ENCODE results near the gene IDH3A.

Gene IDH3A

DNA sequence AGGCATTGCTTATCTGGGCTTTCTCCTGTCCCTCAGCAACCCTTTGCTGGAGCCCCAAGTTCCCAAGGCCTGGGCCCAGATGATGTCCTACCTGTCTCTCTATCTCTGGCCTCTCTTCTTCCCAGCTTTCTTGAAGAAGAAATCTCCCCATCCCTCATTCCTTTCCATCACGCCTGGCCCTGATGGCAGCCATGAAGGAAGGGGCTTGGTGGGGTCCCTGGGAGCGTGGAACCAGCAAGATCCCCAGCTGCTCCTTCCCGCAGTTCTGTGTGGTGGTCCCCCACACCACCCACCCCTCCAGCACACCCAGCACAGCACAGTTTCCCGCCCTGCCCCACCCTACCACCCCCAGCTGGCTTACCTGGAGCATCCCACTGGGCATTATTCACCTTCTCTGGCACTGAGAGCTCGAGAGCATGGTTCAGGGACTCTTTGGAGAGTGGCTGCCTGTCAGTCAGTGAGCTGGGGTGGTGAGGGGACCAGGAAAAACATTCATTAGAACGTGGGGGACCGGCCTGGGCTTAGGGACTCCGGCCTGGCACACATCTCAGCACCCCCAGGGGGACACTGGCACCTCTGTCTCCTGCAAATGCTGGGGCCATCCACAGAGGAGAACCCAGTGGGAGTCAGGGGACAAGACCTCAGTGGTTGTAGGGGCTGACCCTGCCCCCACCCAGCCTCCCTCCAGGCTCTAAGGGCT lies 58.6 kb downstream of the IDH3A start:
- DNase-seq (ENCODE audit: low read depth): no peak
- H3K4me3 ChIP-seq (ENCODE audit: low read depth, low read length): no peak overlapping the region
- TF ChIP-seq, protein P1, sequence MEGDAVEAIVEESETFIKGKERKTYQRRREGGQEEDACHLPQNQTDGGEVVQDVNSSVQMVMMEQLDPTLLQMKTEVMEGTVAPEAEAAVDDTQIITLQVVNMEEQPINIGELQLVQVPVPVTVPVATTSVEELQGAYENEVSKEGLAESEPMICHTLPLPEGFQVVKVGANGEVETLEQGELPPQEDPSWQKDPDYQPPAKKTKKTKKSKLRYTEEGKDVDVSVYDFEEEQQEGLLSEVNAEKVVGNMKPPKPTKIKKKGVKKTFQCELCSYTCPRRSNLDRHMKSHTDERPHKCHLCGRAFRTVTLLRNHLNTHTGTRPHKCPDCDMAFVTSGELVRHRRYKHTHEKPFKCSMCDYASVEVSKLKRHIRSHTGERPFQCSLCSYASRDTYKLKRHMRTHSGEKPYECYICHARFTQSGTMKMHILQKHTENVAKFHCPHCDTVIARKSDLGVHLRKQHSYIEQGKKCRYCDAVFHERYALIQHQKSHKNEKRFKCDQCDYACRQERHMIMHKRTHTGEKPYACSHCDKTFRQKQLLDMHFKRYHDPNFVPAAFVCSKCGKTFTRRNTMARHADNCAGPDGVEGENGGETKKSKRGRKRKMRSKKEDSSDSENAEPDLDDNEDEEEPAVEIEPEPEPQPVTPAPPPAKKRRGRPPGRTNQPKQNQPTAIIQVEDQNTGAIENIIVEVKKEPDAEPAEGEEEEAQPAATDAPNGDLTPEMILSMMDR (conservative IDR thresholded peaks at IDR 0.05; ENCODE audit: low read depth, low read length): no peak

DNA sequence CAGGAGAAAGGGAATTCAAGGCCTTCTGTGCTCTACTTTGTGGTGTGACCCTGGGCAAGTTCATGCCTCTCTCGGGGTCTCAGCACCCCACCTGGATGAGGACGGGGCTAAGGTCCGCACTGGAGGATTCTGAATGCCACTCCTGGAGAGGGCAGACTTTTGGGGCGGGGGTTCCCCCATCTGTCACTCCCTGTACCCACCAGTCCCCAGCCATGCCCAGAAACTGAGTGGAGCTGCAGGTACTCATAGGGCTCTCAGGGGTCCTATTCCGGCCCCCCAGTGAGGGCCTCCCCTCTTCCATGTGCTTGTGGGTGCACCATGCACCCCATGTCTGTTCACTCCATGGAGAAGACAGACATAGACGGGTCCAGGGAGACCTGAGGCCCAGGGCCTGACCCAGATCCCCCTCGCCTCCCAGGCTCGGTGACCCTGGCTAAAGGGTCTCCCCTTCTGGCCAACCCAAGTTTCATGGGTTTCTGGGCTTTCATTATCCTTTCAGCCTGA lies 59.2 kb downstream of the IDH3A start:
- DNase-seq (ENCODE audit: low read depth): no peak
- no peak overlapping the region for H3K4me3 ChIP-seq (ENCODE audit: low read depth, low read length)
- TF ChIP-seq, protein P1 (conservative IDR thresholded peaks at IDR 0.05; ENCODE audit: low read depth, low read length): no peak

DNA sequence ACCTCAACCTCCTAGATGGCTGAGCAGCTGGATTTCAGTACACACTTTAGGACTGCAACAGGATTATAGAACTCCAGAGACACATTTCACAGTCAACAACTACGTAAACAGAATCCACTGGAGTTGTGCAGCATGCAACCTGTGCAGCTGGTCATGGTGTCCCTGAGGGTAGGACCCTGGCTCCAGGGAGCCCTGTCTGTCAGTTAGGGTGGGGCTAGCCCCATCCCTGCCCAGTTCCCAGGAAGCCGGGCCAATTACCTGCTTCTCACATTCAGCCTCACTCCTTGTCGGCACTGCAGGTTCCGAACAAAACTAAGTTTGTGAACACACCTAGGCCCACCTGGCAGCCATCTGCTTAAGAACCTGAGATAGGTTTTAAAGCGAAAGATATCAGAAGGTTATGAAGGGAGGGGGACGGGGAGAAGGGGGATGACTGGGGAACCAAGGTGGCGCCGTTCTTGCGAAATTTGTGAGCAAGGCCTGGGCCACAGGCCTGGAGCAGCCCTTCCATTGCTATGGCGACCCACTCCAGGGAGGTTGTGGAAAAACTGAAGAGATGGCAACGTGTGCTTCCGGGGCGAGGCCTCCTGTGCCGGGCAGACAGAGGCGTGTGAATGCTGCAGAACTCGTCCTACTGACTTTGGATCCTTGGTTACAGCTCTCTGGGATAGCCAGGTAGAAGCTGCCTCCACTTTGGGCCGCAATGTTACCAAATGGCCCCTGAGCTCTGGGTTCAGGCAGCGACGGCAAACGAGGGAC lies 59.9 kb downstream of the IDH3A start:
- TF ChIP-seq, protein P1 (conservative IDR thresholded peaks at IDR 0.05; ENCODE audit: low read depth, low read length): no peak
- DNase-seq (ENCODE audit: low read depth): no peak
- H3K4me3 ChIP-seq (ENCODE audit: low read depth, low read length): no peak overlapping the region

DNA sequence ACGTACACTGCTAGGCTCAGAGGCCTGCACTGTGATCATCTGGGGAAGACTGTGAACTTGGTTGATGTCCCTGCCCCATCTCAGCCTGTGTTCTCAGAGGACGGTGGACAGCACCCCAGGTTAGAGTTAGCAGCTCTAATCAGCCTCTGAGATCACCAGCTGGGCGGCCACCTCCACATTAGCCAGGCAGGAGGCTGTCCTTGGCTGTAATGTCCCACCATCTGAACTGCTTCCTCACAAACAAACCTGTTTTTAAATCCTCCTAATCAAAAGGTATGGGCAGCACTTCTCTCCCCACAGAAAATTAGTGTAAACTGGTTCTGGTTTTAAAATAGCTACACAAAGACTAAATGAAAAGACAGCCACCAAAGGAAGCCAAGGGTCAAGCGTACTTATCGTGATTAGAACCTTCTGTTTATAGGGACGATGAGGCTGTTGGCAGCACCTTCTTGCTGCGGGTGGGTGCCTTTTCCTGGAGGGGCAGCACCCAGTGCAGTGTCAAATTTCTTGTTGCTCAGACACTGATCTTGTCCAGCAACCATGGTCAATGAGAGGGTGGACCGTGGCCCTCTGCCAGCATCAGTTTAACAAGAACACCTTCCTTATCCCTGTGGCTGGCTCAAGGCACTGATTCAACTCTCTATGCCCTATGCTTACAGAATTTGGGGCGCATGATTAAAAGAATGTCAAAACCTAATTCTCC lies 60.6 kb downstream of the IDH3A start:
- TF ChIP-seq, protein P1 (conservative IDR thresholded peaks at IDR 0.05; ENCODE audit: low read depth, low read length): no peak
- DNase-seq (ENCODE audit: low read depth): no peak
- H3K4me3 ChIP-seq (ENCODE audit: low read depth, low read length): no peak overlapping the region

DNA sequence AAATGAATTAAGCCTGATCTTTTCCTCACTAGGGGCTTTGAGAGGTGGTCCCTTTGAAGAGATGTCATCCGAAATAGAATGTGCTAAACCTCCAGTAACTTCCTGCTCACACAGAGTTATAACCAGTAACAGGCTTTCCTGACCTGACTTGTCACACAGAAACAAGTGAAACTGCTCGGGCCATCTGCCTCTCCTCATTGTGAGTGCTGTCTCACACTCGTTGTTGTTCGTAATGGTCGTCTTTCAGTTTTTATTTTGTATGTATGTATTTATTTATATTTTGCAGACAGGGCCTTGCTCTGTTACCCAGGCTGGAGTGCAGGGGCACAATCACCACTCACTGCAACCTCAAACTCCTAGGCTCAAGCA lies 61.2 kb downstream of the IDH3A start:
- TF ChIP-seq, protein P1 (conservative IDR thresholded peaks at IDR 0.05; ENCODE audit: low read depth, low read length): no peak
- no peak for DNase-seq (ENCODE audit: low read depth)
- no peak overlapping the region for H3K4me3 ChIP-seq (ENCODE audit: low read depth, low read length)

DNA sequence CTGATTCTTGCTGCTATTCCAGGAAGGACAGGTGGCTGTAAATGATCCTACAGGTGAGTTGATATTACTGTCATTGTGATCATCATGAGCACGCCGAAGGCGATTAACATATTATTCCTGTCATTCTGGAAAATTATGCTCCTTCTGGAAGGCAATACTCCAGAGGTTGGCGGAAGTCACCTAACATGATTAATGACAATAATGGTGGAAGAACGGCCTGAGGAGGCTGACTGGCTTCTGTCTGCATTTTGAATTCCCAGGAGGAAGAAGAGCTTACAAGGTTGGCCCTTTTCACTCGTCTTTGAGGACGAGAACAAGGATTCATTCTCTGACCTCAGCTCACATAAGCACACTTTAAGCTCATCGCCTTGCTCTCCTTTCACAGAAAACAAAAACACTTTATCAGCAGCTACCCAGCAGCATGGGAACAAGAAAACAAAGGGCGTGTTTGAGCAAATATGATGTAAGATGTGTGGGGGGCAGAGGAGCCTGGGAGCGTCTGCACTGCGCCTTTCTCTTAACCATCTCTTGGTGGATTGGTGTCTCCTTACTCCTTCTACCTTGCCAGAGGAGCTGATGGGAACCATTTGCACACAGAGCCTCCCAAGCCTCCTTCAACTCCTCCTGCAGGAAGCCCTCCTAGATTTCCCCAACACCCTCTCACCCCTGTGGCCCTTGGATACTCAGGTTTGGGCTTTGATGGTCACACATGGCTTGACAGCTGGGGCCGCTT lies 62.2 kb downstream of the IDH3A start:
- no peak overlapping the region for H3K4me3 ChIP-seq (ENCODE audit: low read depth, low read length)

More for the DNA sequence above, 62.2 kb downstream of the IDH3A start:
- DNase-seq (ENCODE audit: low read depth): no peak
- TF ChIP-seq, protein P1 (conservative IDR thresholded peaks at IDR 0.05; ENCODE audit: low read depth, low read length): no peak
